CD4-positive, alpha-beta T cell treated with Interleukin-17A for 1 hour (primary cell): ENCODE data around the gene CYP2J2.
"Not testable (repeated sequence)": the region's sequence is repeated elsewhere in the genome, so short reads cannot be mapped to it uniquely, and the experiment has no call there.

ENCODE experiments used
- DNase-seq: peaks from one replicate; pipeline ENCODE4 v3.0.0-alpha.2; 2020

Gene CYP2J2, protein sequence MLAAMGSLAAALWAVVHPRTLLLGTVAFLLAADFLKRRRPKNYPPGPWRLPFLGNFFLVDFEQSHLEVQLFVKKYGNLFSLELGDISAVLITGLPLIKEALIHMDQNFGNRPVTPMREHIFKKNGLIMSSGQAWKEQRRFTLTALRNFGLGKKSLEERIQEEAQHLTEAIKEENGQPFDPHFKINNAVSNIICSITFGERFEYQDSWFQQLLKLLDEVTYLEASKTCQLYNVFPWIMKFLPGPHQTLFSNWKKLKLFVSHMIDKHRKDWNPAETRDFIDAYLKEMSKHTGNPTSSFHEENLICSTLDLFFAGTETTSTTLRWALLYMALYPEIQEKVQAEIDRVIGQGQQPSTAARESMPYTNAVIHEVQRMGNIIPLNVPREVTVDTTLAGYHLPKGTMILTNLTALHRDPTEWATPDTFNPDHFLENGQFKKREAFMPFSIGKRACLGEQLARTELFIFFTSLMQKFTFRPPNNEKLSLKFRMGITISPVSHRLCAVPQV

DNA sequence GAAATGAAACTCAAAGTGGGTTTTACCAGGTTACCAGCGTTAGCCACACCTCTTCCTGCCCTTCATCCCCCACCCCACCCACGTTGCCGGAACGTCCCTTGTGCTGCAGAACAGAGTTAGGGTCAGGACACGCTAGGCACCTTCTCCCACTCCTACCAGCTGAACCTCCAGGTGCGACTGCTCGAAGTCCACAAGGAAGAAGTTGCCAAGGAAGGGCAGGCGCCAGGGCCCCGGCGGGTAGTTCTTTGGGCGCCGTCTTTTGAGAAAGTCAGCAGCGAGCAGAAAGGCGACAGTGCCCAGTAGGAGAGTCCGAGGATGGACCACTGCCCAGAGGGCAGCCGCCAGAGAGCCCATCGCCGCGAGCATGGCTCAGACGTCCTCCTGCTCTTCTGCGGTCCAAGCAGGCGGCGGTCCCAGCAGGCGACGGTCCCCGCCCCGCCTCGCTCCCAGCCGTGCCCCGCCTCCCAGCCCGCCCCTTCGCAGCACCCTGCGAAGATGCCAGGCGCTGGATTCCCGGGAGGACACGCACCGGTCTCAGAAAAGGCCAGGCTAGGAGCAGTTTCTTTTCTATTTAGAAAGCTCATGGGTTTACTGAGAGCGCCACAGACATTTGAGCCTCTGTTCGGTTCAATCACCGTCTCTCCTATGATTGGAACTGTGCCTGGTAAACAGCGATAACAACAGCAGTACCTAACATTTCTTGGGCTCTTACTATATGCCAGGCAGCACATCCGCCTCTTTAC, at the start of gene CYP2J2:
TSS of gene CYP2J2 (minus strand) at position 393 of the 743 bp plus-strand sequence. CDS start at position 366, 27 bp downstream.
- DNase-seq, result no peak

DNA sequence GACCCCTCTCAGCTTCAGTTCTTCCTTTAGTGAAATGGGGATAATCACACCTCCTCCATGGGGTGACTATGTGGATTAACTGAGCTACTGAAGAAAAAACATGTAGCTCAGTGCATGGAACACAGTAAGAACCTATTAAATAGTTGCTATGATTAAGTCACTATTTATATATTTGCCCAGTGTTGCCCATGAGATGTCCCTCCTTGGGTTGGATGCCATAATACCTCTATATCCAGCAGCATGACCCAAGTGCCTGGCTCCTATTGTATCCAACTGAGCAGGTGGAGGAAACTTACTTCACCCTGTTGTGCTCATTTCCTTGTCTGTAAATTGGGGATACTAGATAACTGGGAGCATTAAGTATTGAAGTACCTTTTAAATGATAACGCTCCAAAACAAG, 47.1 kb upstream of the CYP2J2 start:
- DNase-seq, result no peak

DNA sequence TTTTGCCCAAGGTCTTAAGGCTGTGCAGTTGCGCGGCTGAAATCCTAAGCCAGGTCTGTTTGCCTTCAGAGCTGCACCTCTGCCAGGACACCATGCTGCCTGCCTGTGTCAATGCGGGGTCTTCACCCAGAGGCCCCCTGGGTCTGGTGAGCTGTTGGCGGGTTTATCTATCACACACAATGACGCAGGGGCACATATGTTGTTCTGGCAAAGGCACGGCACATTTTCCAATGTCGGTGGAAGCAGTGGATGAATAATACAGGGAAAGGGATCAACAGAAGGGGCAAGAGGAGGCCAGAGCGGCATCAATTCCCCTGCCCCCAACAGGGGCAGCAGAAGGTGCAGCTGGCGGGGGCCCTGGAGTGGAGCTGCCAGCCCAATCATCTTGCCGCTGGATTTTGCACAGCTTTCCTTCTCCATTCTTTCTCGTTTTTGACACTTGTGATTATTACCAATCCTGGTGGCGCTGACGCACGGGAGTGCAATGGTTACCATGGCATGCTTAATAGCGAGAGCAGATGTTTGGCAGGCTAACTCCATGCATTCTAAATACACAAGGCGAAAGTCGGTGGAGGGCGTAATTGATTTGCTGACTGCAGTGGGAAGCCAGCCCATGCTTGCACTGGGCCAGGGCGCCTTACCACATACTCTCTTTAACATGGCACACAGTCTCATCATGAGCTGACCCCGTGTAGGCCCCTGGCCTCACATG, 45.8 kb upstream of the CYP2J2 start:
- DNase-seq, result no peak

DNA sequence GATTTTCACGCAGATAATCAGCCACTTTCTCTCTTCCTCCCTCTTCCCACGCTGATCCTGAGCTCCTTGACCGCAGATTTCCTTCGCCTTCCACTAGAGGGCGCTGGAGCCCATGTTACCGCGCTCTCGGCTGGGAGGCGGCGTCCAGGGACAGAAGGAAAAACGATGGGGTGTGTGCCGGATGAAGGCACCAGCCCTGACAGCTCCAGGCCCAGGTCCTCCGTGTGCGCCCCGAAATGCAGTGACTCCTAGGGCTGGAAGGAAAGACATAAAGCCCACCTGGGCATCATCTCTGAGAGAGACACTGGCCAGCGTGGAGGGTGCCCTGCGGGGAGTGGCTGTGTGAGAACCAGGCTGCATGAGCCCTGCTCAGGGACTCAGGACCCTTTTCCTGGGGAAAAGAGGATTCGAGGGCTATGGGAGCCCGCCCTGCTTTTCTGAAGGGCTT, 44.9 kb upstream of the CYP2J2 start:
- DNase-seq, result peak; percentile 27

DNA sequence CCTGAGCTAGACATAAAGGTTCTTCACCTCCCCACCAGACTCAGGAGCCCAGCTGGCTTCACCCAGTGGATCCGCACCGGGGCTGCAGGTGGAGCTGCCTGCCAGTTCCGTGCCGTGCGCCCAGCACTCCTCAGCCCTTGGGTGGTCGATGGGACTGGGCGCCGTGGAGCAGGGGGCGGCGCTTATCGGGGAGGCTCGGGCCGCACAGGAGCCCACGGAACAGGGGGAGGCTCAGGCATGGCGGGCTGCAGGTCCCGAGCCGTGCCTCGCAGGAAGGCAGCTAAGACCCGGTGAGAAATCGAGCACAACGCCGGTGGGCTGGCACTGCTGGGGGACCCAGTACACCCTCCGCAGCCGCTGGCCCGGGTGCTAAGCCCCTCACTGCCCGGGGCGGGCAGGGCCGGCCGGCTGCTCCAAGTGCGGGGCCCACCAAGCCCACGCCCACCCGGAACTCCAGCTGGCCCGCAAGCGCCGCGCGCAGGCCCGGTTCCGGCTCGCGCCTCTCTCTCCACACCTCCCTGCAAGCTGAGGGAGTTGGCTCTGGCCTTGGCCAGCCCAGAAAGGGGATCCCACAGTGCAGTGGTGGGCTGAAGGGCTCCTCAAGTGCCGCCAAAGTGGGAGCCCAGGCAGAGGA, 43.1 kb upstream of the CYP2J2 start:
- DNase-seq, result not testable (repeated sequence)

DNA sequence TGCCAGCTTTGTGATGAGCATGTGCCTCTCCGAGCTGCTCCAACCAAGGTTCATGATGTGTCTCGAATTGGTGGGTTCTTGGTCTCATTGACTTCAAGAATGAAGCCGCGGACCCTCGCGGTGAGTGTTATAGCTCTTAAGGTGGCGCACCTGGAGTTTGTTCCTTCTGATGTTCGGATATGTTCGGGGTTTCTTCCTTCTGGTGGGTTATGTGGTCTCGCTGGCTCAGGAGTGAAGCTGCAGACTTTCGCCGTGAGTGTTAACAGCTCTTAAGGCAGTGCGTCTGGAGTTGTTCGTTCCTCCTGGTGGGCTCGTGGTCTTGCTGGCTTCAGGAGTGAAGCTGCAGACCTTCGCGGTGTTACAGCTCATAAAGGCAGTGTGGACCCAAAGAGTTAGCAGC, 42.2 kb upstream of the CYP2J2 start:
- not testable (repeated sequence) for DNase-seq

DNA sequence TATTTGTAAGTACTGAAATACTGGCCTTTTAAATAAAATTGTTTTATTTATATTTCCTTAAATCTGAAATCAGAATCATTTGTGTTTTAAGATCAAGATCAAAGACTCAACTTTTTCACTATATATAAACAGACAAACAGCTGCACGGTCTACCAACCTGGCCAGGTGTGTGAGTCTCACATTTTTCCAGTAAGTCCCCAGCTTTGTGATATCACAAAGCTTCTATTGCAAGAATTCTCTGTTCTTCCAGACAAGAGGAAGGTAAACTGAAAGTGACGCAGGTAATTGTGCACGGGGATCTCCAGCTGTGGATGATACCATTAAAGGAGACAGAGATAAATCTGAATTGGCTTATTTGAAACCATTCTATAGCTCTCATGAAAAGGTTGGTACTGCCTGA, 41.2 kb upstream of the CYP2J2 start:
- no peak for DNase-seq

DNA sequence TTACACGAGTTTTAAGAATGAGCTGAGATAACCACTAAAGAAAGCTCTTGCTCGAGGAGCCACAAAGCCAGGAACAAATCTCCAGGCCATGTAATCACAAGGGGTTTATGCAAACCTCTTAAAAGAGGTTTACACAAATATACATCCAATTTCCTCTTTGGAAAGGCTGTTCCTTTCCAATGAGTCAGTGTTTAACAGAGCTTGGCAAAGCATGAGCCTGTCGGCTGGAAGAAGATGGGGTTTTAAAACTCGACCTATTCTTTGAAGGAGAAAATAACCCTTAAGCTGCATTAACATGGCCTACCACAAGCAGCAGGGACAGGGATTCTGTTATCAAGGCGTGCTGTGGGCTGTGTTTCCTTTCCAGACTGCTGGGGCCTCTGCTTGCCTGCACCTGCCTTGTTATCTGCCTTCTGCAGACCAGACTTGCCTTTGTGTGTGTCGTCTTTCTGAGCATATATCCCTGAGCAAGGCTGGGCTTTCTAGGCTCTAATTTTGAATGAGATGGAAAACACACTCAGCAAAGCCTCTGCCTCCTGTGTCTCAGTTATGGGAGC, 40.6 kb upstream of the CYP2J2 start:
- DNase-seq, result no peak

DNA sequence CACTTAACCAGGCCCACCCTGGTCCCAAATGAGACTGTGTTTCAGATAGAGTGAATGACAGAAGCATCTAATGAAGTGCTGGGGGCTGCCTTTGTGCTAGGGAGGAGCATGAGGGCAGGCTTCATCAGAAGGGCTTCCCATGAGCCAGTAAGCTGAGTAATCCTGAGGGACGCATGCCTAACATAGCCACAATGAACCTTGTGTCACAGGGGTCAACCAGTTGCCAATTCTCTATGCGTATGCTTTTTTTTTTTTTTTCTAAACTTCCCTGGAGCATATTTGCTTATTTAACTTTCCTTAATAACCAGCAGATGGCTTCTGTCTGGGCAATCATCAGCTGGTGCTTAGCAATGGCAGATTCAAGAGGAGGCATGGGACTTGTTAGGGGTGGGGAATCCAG, 25.5 kb upstream of the CYP2J2 start:
- no peak for DNase-seq

DNA sequence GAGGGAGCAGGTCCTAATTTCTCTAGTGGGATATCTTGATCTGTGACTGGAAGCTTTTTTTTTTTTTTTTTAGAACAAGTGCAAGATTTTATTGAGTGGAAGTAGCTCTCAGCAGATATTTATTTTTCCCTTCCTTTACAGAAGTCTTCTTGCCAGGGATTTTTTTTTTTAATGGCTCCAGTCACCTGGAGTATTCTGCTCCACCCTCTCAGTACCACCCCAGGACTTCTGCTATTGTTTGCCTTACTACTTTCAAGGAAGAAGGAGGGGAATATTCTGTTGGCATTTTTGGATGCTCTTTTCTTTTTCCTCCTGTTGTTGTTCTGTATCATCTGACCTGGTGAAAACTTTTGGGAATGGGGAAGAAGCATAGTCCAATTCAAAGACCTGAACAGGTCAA, 23.1 kb upstream of the CYP2J2 start:
- DNase-seq, result no peak

DNA sequence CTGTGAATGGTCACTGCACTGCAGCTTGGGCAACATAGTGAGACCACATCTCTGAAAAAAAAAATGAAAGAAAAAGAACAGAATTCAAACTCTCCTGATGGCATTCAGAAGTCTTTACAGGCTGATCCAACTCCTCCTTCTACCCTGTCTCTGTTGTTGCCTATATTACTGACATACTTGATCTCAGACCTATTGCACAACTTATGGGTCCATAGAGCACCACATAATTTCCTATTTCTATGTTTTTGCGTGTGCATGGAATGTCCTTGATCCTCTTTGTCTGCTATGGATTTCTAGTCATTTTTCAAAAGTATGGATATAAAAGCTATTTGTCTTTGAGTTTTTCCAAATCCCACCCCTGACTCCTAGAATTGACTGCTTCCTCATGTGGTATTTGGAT, 22.4 kb upstream of the CYP2J2 start:
- DNase-seq, result no peak

DNA sequence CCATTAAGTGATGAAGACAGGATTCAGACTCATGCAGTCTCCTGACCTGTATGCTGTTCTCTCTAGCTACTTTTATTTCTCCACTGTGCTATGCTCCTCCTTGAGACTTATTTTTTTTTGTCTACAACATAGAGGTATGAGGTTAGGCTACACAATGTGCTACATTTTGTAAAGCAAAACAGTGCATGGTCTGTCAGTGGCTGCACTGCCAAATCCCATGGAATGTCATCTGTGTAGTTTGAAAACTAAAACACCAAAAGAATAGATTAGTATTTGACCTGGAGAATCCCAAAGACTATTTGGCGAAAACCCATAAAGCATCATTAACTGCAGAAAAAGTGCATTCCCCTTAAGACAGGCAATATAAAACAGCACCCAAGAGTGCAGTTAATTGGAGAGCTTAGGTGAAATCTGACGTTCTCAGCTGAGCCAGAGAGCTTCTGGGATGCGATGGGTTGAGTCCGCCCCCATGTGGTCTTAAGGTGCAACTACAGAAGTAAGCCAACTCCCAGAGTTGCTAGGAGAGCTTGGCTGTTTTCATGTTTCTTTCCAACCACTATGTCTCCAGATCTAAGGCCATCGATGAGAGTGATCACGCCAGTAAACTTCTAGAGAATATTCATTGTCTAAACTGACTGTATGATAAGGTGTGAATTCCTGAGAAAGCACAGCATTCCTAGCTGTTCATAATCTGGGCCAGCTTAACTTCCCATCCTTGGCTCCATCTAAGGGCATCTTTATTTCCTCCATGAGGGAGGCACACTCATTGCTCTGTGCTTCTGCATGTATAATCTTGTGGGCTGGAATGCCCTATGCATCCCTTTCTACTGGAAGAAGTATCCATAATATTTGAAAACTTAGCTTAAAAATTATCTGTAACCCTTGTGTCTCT, 20.7 kb upstream of the CYP2J2 start:
- DNase-seq, result peak; percentile 50

DNA sequence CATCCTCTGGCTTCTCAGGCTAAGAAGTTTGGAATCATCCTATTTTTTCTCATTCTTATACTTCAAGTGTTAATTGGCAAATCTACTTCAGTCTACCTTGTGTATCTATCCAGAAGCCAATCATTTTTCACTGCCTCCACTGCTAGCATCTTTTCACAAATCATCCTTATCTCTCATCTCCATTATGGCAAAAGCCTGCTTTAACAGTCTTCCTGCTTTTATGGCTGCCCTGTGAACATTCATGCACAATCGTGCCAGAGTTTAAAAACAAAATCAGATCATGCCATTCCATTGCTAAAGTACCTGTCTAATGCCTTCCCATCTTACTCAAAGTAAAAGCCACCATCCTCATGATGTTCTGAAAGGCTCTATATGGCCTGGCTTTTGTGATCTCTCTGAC, 19.2 kb upstream of the CYP2J2 start:
- no peak for DNase-seq

DNA sequence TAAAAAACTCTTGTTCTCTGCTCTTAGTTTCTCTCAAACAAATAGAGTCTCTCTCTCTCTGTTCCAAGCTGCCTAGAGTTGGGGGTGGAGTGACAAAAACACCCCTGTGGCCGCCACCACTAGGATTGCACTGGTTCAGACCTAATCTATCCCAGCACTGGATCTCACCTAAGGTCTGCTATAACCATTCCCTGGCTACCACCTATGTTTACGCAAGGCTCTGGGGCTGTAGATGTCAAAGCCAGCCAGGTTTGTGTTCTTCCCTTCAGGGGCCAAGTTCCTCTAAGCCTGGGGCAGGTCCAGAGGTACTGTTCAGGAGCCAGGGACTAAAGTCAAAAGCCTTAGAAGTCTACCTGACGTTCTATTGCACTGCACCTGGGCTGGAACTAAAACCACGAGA, 12.8 kb upstream of the CYP2J2 start:
- DNase-seq, result no peak

DNA sequence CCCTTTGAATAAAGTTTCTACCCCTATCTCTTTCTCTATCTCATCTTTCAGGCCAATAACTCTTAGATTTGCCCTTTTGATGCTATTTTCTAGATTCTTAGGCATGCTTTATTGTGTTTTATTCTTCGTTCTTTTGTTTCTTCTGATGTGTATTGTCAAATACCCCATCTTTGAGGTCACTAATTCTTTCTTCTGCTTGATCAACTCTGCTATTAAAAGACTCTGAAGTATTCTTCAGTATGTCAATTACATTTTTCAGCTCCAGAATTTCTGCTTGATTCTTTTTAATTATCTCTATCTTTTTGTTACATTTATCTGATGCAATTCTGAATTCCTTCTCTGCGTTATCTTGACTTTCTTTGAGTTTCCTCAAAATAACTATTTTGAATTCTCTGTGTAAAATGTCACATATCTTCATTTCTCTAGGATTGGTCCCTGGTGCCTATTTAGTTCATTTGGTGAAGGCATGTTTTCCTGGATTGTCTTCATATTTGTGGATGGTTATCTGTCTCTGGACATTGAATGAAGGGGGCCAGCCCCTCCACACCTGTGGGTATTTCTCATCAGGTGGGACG, 11.2 kb upstream of the CYP2J2 start:
- DNase-seq, result no peak

DNA sequence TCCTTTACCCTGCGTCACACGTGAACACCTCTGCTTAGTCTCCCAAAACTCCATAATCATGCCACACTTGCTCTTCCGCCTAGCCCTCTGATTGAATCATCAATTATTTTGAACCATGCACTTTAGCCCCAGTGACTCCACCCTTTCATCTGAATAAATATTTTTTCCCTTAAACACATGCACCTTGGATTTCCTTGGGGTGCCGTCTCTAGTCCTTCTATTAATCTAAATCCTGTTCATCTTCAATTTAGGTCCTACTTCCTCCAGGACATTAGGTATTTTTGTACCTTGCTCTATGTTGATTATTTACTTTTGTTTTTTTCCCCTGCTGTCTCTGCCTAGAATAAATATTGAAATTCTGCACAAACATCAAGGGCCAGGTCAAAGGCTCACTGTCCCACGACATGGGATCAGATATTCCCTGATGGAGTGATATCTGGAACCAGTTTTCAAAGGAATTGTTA, 9.8 kb upstream of the CYP2J2 start:
- no peak for DNase-seq

DNA sequence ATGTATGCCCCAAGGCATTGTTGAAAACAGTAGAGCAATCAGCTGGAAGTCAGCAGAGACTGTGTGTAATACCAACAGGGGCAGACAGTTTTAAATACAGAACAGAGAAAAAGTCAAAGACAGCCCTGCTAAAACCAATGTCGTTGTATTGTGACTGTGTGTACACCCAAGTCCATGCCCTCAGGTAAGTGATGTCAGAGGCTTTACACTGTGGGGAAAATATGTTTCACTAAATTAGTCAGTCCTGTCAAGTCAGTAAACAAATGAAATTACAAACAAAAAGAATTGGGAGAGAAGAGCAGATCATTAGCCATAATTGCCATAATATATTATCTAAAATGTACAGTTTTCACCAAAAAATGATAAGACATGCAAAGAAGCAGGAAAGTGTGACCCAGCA, 2.4 kb upstream of the CYP2J2 start:
- no peak for DNase-seq

DNA sequence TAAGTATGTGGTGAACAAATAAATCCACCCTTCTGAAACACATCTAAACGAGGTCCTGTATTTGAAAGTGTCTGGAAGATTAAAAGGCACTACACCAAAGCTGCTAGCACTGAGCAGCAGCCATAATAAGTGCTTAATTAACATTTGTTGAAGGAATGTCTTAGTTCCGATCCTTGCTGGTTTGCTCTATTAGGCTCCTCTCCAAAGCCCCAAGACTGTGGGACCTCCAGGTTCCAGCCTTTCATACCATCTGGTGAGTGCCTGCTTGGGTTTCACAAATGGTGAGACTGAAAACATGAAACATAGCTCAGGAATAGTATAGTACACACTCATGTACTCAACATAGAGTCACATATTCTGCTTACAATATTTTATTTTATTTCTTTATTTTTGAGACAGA, 640 bp upstream of the CYP2J2 start:
- no peak for DNase-seq

DNA sequence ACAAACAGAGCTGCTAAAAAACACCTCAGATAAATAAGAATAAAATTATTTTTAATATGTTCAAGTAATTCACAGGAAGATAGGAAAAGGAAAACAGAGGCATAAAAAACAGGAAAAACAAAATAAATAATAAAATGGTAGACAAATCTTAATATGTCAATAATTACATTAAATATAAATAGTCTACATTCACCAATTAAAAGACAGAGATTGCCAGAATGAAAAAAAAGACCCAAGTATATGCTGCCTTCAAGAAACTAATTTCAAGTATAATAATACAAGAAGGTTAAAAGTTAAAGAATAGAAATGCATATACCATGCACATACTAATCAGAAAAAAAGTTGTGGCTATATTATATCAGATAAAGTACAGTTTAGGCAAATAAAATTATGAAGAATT, 1.9 kb downstream of the CYP2J2 start:
- DNase-seq, result no peak

DNA sequence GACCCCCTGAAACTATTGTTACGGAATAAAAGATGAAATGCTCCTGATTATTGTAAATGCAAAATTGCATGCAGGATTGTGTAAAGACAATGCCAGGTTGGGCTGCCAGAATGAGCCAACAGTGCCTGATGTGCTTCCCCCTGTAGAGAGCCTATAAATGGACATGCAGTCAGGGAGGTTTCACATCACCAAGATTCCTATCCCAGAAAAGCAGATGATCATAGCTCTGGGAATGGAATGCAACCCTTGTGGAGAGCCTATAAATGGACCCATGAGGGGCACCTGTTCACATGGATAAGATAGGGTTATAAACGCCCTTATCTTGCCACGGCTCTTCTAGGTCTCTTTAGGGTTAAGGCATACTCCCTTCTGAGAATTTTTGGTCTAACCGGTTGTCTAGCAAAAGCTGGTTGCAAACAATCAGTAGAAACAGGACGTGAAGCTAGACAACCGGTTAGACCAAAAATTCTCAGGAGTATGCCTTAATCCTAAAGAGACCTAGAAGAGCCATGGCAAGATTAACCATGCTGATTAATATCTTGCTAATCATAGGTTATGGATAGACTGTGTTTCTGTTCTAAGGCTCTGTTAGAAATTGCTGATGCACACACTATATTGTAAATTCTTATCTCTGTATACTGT, 5.2 kb downstream of the CYP2J2 start:
- not testable (repeated sequence) for DNase-seq

DNA sequence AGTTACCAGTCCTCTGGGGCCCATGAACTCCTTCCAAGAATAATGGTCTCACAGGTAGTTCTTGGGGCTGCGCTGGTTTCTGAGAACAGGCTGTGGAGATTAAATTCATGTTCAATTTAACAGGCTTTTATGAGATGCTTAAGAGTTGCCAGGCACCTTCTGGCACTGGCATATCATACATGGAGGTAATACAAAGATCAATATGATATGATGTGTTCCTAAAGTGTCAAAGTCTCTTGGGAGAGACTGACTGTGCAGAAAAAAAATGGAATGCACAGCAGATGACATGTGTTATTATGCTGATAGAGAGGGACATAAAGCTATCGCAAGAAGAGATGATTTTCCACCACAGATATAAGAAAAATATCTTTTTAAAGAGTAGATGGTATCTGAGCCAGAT, 6.8 kb downstream of the CYP2J2 start:
- no peak for DNase-seq
